ENCODE data around the gene KDM4B. TPM values are rescaled to one million over a fixed set of nuclear protein-coding genes. Genes with fewer than 3 reads are reported as not detected.
"Not testable (repeated sequence)": the region's sequence is repeated elsewhere in the genome, so short reads cannot be mapped to it uniquely, and the experiment has no call there.

Gene KDM4B
- total RNA-seq, 1 donor from 2014 or later, result 43.7 TPM

DNA sequence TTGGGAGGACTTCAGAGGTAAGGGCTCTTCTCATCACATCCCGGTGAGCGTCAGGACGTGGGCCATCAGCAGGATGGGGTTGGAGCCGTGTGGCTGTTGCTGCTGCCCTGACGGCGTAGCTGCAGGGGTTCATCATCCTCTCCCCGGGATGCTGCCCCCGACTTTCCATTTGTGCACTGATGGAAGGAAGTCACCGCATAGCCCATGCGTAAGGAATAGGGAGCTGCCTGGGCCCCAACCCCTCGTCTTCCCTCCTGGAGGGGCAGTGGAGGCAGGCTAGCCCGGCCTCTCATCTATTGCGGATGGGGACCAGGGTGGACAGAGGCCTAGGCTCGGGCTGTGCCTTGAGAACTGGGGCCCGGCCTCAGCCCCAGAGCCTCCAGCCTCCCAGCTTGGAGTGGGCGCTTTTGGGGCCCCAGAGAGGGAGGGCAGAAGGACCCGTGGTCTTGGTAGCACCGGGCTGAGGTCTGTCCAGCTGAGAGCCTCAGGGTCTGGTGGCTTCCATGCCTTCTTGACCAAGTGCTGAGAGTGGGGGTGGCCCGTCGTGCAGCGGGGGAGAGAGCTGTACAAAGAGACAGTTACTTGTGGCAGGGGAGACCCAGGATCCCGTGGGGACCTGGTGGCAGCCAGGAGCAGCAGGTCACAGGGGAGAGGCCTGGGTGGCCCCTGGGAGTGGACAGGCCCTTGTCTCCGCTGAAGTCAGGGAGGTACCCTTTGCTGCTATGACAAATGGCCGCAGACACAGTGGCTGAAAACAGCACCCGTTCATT lies 44.0 kb downstream of the KDM4B start:
- intact Hi-C loops (cut with micrococcal nuclease), result no loop called here

DNA sequence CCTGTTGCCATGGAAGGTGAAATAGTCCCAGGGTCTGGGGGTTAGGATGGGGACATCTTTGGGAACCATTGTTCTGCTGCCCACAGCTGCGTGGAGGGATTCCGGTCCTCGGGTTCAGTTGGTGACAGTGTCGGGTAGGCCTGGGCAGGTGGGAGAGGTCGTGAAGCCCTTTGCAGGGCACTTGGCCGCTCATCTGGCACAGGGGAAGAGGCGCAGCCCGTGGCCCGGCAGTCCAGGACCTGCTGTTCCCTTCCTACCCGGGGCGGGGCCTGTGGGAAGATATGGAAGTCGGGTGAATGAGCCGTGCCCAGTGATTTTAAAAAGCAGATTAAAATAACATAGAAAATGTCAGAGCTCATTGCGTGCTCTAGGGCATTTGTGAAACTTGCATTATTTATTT lies 44.8 kb downstream of the KDM4B start:
- intact Hi-C loops (cut with micrococcal nuclease), result no loop called here

DNA sequence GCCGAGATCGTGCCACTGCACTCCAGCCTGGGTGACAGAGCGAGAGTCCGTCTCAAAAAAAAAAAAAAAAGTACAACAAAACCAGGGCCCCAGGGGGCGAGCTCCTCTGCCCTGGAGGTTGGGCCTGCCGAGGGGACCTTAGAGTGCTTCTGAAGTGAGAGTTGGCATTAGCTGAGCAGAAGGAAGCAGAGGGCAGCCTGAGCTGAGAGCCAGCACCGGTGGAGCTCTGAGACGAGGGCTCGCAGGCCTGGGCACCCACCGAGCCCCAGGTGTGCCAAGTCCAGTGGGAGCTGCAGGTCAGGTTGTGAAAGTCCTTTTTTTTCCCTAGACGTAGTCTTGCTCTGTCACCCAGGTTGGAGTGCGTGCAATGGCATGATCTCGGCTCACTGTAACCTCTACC lies 46.0 kb downstream of the KDM4B start:
- intact Hi-C loops (cut with micrococcal nuclease), result no loop called here

DNA sequence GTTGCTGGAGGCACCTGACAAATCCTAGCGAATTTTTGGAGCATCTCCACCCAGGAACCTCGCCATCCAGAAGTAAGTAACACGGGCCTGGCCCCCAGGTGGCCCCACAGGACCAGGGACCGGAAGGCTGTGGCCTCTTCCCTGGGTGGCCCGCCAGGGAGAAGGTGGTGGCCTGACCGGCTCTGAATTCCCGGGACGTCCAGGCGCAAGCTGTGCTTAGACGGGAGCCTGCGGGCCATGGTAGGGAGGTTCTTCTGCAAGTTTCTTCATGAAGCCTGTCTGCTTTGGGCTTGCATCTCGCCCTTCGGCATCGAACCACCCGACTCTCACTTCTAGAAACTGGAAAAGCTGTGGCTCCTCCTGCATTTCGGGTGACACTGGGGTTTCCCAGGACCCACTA lies 47.4 kb downstream of the KDM4B start:
- intact Hi-C loops (cut with micrococcal nuclease), result no loop called here

DNA sequence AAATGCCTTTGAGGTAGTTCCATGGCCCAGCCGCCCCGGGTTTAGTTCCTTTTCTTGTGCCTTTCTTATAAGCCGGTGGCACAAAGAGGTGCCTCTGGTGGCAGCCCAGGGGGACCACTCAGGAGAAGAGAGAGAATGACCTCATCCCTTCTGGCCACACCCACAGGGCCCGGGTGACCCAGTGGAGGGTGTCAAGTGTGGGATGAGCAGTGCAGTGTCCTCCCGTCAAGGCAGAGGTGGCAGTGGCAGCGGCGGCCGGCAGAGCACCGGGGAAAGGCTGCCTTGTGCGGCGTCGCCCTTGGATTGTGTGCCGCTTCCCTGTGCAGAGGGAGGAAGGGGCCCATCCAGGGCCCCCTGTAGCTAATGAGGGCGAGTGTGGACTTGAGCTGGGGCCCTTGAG lies 47.9 kb downstream of the KDM4B start:
- intact Hi-C loops (cut with micrococcal nuclease), result no loop called here

DNA sequence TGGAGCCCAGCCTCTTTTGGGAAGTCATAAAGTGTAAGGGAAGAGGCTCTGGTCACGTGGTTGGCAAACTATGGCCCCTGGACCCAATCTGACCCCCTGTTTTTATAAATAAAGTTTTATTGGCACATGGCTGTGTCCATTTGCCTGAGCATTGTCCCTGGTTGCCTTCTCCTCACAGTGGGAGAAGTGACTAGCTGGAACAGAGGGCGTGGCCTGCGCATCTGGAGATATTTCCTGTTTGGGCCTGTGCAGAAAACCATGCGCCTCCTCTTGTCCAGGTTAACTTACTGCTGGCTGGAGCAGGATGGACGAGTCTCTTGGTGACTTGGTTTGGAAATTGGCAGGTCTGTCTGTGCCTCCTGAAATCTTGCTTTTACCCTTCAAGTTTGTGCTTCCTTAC lies 48.3 kb downstream of the KDM4B start:
- intact Hi-C loops (cut with micrococcal nuclease), result no loop called here

DNA sequence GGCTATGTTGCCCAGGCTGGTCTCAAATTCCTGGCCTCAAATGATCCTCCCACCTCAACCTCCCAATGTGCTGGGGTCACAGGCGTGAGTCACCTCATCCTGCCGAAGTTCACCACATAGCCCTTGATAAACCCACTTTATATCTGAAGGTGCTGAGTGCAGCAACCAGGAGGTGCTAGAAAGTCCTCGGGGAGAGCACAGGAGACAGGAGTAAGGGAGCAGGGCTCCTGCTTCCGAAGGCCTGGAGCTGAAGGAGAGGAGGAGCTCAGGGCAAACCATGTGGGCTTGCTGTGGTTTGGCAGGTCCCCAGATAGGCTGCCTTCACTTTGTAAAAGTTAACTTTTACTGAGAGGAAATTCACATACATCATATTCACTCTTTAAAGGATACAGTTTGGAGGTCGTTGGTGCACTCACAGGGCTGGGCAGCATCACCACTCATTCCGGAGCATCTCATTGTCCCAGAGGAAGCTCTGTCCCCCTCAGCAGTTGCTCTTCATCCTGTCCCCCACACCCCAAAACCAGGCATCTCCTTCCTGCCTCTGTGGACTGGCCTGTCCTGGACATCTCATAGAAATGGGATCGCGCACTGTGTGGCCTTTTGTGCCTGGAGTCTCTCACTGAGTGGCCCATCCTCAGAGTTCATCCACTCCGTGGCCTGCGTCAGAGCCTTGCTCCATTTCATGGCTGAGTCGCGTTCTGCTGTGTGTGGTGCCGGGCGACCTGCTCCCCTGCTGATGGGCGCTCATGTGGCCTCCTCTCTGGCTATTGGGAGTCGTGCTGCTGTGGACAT lies 49.5 kb downstream of the KDM4B start:
- intact Hi-C loops (cut with micrococcal nuclease), result no loop called here

DNA sequence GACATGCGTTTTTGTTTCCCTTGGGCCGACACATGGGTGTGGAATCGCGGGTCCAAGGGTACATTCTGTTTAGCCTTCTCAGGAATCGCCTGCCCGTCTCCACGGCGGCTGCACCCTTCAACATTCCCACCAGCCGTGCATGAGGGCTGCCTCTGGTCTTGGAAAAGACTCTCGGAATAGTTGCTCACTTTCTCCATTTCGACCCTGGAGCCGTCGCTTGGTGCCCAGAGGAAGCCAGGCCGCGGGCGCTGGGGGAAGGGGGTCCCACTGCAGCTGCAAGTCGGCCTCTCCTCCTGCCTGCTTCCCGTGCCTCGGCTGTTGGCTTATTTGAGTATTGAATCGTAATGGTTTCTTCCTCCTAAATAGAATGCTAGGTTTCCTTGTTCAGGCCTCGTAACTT lies 51.5 kb downstream of the KDM4B start:
- intact Hi-C loops (cut with micrococcal nuclease), result no loop called here

DNA sequence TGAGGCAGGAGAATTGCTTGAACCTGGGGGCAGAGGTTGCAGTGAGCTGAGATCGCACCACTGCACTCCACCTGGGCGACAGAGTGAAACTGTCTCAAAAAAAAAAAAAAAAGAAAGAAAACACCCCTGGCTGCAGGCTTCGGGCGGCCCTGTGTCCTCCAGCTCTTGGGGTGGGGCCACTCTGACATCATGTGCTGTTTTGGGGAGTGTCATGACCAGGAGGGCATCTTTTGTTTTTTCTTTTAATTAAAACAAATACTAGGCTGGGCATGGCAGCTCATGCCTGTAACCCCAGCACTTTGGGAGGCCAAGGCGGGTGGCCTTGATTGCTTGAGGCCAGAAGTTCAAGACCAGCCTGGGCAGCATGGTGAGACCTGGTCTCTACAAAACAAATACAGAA lies 52.1 kb downstream of the KDM4B start:
- intact Hi-C loops (cut with micrococcal nuclease), result no loop called here

DNA sequence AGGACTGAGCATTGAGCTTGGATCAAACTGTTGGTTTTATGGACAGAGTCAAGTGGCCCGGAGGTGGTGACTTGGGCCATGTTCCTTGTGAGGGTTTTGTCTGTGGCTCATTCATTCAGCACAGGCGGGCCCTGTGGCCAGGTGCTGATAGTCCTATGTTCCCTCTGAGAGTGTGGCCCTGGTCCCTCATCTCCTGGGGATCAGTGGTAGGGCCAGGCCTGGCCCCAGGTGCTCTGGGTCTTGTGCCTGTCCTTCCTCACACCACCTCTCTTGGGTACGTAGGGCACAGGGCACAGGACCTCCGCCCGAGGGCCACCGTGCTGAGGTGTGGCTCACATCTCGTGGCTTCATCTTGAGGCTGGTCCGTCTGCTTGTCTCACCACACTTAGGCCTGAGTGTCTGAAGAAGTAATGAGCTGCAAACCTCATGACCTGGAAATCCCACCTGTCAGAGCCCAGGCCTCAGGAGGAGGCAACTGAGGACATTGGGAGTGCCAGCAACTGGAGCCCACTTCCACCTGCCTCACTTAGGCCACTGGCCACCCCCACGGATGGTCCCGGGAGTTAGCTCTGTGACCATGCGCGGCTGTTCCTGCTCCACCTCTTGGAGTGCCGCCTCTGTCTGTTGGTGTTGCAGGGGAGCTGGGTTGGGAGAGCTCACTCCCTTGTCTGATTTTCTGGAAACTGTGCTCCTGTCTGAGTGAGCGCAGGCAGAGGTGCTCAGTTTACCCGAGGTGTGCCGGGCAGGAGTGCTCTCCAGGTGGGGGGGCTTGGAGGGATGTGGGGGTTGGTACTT lies 53.4 kb downstream of the KDM4B start:
- intact Hi-C loops (cut with micrococcal nuclease), result no loop called here

DNA sequence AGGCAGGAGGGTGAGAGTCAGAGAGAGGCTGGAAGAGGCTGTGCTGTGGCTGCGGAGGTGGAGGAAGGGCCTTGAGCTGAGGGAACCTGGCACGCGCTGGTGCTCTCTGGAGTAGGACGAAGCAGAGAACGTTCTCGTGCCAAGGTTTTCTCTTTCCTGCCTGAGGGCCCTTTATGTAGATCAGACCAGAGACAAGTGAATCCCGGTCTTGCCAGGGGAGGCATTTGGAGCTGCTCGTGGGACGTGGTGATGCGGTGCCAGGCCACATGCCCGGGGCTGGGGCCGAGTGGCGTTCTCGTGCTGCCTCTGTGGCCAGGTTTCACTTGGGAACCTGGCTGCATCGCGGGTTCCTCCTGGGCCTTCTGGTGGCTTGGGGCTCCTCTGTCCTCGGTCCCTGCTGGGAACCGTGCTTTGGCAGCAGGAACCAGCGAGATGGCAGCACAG lies 54.2 kb downstream of the KDM4B start:
- intact Hi-C loops (cut with micrococcal nuclease), result no loop called here

DNA sequence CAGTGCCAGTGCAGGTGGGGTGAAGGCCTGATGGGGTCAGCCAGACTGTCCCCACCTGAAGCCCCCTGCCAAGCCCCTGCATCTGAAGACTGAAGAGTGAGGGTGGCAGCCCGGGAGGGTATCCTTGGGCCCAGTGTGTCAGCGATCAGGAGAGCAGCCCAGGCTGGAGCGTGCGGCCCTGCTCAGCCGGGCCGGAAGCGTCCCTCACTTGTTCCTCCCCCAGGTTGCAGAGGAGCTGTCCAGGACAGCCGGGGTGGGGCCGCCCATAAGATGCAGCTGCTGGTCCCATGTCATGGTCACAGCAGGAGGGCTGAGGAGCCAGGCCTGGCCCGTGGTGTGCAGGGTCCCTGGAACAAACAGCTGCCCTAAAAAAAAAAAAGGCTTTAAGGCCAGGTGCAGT lies 55.4 kb downstream of the KDM4B start:
- intact Hi-C loops (cut with micrococcal nuclease), result no loop called here

DNA sequence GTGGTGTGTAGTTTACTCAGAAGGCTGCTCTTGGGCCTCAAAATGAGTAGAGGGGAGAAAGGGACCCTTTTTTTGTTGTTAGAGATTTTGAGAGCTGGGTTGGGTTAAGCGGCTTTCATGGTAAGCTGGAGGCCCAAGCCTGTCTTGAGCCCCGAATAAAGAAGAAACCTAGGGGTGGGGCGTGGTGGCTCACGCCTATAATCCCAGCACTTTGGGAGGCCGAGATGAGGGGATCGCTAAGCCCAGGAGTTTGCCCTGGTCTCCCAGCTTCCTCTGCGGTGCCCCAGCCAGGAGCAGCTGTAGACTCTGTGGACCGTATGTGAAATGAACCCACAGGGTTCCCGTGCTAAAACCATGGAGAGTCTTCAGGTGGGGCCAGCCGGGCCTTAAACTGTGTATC lies 56.1 kb downstream of the KDM4B start:
- intact Hi-C loops (cut with micrococcal nuclease), result no loop called here

DNA sequence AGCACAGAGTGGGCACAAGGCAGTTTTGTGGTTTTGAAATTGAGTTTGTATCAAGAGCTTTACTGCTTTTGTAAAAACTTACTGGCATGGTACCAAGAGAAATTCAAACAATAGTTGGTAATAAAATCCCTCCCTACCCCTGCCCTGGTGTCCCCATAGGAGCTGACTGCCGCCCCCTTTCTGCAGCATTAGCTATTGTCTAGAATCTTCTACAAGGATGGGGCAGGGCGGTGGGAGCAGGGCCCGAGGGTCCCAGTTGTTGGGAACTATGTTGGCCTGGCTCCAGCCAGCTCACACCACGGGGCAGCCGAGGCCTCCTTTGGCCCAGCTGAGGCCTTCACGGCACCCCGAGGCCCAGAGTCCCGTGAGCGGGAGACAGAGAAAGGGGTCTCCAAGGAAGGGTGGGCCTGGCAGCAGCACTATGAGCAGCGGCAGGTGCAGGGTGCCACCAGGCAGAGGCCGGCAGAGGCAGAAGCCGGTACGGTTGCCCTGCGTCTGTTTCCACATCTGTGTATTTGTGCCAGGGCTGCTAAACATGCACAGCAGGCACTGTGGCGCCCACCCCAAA lies 57.9 kb downstream of the KDM4B start:
- intact Hi-C loops (cut with micrococcal nuclease), result no loop called here

DNA sequence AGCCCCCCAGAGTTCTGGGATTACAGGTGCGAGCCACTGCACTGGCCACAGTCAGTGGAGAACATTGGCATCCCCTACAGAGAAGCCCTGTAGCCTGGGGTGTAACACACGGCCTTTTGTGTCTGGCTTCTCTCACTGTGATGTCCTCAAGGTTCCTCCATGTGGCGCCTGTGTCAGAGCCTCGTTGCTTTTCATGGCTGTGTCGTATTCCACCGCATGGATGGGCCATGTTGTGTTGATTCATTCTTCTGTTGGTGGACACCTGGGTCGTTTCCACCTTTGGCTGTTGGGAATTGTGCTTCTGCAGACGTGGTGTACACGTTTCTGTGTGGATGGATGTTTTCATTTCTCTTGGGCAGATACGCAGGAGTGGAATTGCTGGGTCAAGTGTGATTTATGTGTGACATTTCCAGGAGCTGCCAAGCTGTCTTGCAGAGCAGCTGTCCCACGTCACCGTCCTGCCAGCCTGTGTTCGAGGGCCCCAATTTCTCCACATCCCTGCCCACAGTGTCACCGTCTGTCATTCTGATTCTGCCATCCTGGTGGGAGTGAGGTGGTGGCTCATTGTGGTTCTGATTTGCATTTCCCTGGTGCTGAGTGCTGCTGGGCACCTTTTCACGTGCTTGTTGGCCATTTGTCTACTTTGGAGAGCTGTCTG lies 59.4 kb downstream of the KDM4B start:
- intact Hi-C loops (cut with micrococcal nuclease), result no loop called here

DNA sequence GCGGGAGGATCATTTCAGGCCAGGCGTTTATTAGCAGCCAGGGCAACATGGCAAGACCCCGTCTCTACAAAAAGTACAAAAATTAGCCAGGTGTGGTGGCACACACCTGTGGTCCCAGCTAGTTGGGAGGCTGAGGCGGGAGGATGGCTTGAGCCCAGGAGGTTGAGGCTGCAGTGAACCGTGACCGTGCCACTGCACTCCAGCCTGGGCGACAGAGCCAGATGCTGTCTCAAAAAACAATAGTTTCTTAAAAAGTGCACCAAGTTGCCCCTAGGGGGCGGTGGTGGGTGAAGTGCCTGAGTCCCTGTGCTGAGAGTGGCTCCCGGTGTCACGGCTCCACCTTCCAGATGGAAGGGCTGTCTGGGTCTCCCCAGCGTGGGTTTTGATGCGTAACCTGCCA lies 60.7 kb downstream of the KDM4B start:
- intact Hi-C loops (cut with micrococcal nuclease), result not testable (repeated sequence)

DNA sequence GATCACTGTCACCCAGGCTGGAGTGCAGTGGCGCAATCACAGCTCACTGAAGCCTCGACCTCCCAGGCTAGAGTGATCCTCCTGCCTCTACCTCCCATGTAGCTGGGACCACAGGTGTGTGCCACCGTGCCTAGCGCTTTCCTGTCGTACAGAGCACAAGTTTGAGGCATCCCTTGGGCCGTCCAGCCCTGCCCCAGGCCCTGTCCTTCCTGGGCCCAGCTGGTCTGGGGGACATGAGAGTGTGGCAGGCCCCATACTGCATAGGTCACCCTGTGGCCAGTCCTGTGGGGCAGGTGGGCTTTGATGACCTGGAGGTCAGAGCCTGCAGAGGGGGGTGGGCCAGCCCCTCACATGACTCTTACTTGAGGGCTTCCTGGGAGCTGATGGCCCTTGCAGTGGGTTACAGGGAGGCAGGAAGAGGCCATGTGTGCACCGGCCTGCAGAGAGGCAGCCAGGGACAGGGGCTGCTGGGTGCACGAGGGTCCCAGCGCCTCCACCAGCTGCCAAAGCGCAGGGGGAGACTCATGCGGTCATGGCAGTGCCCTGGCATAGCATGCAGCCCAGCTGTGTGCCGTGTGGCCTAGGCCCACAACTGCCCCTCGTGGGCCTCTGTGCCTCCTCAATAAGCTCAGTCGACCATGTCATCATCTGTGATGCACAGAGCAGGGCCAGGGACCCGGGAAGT lies 61.4 kb downstream of the KDM4B start:
- intact Hi-C loops (cut with micrococcal nuclease), result loop anchor here (2.0 to 5.0 kb wide), 3 partner anchors 29 to 298 kb away; no protein-coding TSS in a partner anchor

DNA sequence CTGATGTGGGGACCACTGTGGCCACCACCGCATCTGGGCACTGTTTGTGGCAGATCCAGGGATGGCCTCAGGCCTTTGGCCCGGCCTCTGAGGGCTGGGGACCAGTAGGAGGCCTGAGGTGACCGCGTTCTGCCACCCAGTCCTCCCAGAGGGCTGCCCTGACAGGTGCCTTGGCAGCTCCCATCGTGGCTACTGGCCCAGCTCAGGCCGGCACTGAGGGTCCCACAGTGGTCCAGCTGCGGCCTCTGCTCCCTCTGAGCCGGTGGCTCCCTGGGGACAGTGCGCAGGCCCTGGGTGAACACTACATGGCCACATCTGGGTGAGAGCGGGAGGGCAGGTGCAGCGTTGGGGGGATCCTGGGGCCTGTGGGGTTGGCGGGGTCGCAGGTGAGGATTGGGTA lies 61.9 kb downstream of the KDM4B start:
- intact Hi-C loops (cut with micrococcal nuclease), result loop anchor here (1.0 to 5.0 kb wide), 6 partner anchors 30 to 299 kb away; partner anchors contain the start of gene PLIN3

DNA sequence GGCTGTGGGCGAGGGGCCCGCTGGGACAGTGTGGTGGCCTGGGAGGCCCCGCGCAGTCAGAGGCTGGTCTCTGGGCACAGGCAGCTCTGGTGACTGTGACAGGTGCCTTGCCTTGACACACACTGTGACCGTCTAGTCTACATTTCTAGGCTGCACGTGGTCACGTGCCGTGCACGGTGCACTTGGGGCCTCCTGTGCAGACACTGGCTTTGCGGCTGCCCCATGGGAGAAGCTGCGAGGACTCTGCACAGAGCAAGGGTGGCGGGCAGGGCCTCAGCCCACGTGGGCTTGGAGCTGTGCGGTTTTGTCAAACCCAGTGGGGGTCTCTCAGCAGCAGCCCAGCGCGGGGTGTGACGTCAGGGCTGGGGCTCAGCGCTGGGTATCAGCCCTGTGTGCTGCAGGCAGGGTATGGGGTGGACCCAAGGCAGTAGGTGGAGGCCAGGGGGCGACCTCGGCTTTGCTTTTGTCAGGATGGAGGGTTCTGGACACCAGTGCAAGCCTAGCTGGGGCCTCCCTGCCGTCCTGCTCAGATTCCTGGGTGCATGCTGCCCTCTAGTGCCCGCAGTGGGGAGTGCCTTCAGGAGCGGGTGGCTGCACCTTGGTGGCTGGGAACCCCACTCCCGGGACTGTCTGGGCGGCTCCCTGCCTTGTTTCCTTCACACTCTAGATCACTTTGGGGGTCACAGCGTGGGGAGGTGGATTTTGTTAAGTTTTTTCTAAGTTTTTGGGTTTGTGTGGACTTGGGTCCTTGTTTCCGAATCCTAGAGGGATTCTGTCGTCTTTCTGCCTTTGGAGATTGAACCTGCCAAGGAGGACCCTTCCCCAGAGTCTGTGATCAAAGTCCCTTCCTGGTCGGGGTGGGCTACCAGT lies 62.6 kb downstream of the KDM4B start:
- intact Hi-C loops (cut with micrococcal nuclease), result loop anchor here (1.0 to 5.0 kb wide), 6 partner anchors 31 to 299 kb away; partner anchors contain the start of gene PLIN3
